K562 (cell line): Measurements from ENCODE around the gene TLE6. TPM values are rescaled to one million over a fixed set of nuclear protein-coding genes. Genes with fewer than 3 reads are reported as not detected.
A peak's percentile ranks its signal among the peaks of the same experiment; 100 is the strongest.

Experiments used
- BDP1 ChIP-seq: IDR thresholded peaks from 3 replicates; pipeline ENCODE4 v1.6.1; 2011; ENCODE audit not compliant: insufficient read length, insufficient read depth
- C11orf30 ChIP-seq: fragments of 450-650 bp; IDR thresholded peaks from 2 replicates; pipeline ENCODE4 v1.6.1; 2016; ENCODE audit warnings: low read depth, mild to moderate bottlenecking
- CBFA2T3 ChIP-seq: fragments of 450-650 bp; IDR thresholded peaks from 2 replicates; pipeline ENCODE4 v1.6.1; 2017
- DIDO1 ChIP-seq: fragments of 450-650 bp; IDR thresholded peaks from 2 replicates; pipeline ENCODE4 v1.6.1; 2016; ENCODE audit warnings: low read depth, missing biosample characterization, missing genetic modification characterization
- E2F4 ChIP-seq: sonication (generic); formaldehyde crosslinking; IDR thresholded peaks from 2 replicates; pipeline ENCODE4 v1.8.0; 2022; ENCODE audit warnings: mild to moderate bottlenecking, low read depth, missing genetic modification reagents
- GTF3C2 ChIP-seq: IDR thresholded peaks from 3 replicates; pipeline ENCODE4 v1.6.1; 2011; ENCODE audit warnings: borderline replicate concordance, mild to moderate bottlenecking, moderate library complexity; ENCODE audit not compliant: insufficient read length; ENCODE audit errors: extremely low read depth
- IRF2 ChIP-seq: sonication (generic); formaldehyde crosslinking; IDR thresholded peaks from 2 replicates; pipeline ENCODE4 v1.8.1; 2022; ENCODE audit warnings: mild to moderate bottlenecking, missing genetic modification reagents
- KAT7 ChIP-seq: sonication (generic); formaldehyde crosslinking; IDR thresholded peaks from 2 replicates; pipeline ENCODE4 v1.8.0; 2022; ENCODE audit warnings: missing genetic modification reagents, mild to moderate bottlenecking, borderline replicate concordance
- KLF6 ChIP-seq: fragments of 250-450 bp; sonication (Bioruptor Pico); IDR thresholded peaks from 2 replicates; pipeline ENCODE4 v1.4.0; 2020; ENCODE audit warnings: mild to moderate bottlenecking, moderate library complexity, borderline replicate concordance
- NONO ChIP-seq, 2 experiments: fragments of 200-400 bp in 1 of 2; fragments of 450-650 bp in 1 of 2; formaldehyde crosslinking in 1 of 2; IDR thresholded peaks; 2 replicates each; pipeline ENCODE4 v1.6.1; 2017; ENCODE audit warnings: low read depth in 2 of 2, mild to moderate bottlenecking in 2 of 2, moderate library complexity in 2 of 2, low read length in 1 of 2
- SP1 ChIP-seq: sonication (generic); formaldehyde crosslinking; IDR thresholded peaks from 2 replicates; pipeline ENCODE4 v1.8.1; 2022; ENCODE audit warnings: mild to moderate bottlenecking, missing genetic modification reagents
- TCF15 ChIP-seq: fragments of 250-450 bp; sonication (Bioruptor Pico); IDR thresholded peaks from 2 replicates; pipeline ENCODE4 v1.8.0; 2022; ENCODE audit warnings: moderate library complexity, mild to moderate bottlenecking, inconsistent platforms
- TCF7L2 ChIP-seq: fragments of 150-350 bp; IDR thresholded peaks from 2 replicates; pipeline ENCODE4 v1.6.1; 2016; ENCODE audit warnings: low read depth, mild to moderate bottlenecking, low read length, moderate library complexity
- ZBTB49 ChIP-seq: sonication (generic); formaldehyde crosslinking; IDR thresholded peaks from 2 replicates; pipeline ENCODE4 v1.8.0; 2022; ENCODE audit warnings: missing genetic modification reagents, mild to moderate bottlenecking, borderline replicate concordance
- ZNF175 ChIP-seq: fragments of 200-800 bp; sonication (Bioruptor generic); IDR thresholded peaks from 2 replicates; pipeline ENCODE4 v1.6.1; 2016; ENCODE audit warnings: low read depth, mild to moderate bottlenecking, missing genetic modification characterization, missing compliant biosample characterization
- ZNF184 ChIP-seq: sonication (generic); formaldehyde crosslinking; IDR thresholded peaks from 2 replicates; pipeline ENCODE4 v1.5.0; 2020; ENCODE audit warnings: missing genetic modification reagents
- ZNF23 ChIP-seq: fragments of 250-450 bp; sonication (Bioruptor Pico); IDR thresholded peaks from 2 replicates; pipeline ENCODE4 v1.4.0; 2020; ENCODE audit warnings: mild to moderate bottlenecking
- ZNF3 ChIP-seq: fragments of 250-450 bp; sonication (Bioruptor Pico); IDR thresholded peaks from 2 replicates; pipeline ENCODE4 v1.5.0; 2021; ENCODE audit warnings: mild to moderate bottlenecking, moderate library complexity
- polyA plus RNA-seq, 8 experiments: library from polyadenylated mRNA; depleted of rRNA in 4 of 8; stranded (reverse) in 5 of 8; unstranded in 3 of 8; fragments of >200 nt; fragmentation: Nextera tagmentation in 2 of 8; fragmentation: Illumina TruSeq in 1 of 8; extraction: Ambion mirVana in 2 of 8; extraction: Trizol in 1 of 8; gene quantifications; 2 replicates each; pipeline versions ENCODE4 v1.2.1 to v1.2.3, GENCODE V29; 2011 to 2014; ENCODE audit warnings: inconsistent platforms in 1 of 8, missing spikeins in 1 of 8
- total RNA-seq, 7 experiments: library from RNA; depleted of rRNA in 6 of 7; stranded (reverse); fragments of >200 nt in 6 of 7; fragmentation: Illumina TruSeq in 2 of 7; extraction: Trizol in 2 of 7; gene quantifications; 2 replicates each; pipeline versions ENCODE4 v1.2.1 to v1.2.3, GENCODE V29; 2011 to 2021; ENCODE audit warnings: low replicate concordance in 1 of 7
- TF ChIP-seq, protein P1 (sequence below): fragments of 450-650 bp; formaldehyde crosslinking; conservative IDR thresholded peaks from 2 replicates; pipeline ENCODE4 v1.4.0; 2022; ENCODE audit warnings: mild to moderate bottlenecking, missing genetic modification characterization

TLE6 gene
- total and polyA plus RNA-seq, 9 of the 15 experiments (the other 6 are each of a cell fraction or from before 2014, with no cell fraction given) = 1.1 to 6.1 (median 2.5) TPM

GRCh38 chr19:2944775-2945574 is 32.4 kb upstream of the TLE6 start, which contains the start of gene ZNF77 (continued):
- TF ChIP-seq TCF15 (CRISPR knock-in tag) (no peak), C11orf30 (0 out of 2 replicates have a peak, but pooled peaks have one; percentile 44), ZBTB49 (CRISPR knock-in tag) (peak; percentile 14; the same call in 1 of the 2 replicates), IRF2 (CRISPR knock-in tag) (no peak), BDP1 (no peak), ZNF3 (no peak), ZNF23 (CRISPR knock-in tag) (no peak), GTF3C2 (no peak), DIDO1 (no peak), CBFA2T3 (0 out of 2 replicates have a peak, but pooled peaks have one; percentile 7), ZNF184 (no peak), TCF7L2 (no peak), NONO (IDR thresholded peaks at IDR 0.05; ENCODE audit: low read depth in 2 of 2, low read length in 1 of 2) (peak; percentile 50 to 53; a peak in 1 of 4 replicates), KAT7 (CRISPR knock-in tag) (peak; percentile 79; the same call in 1 of the 2 replicates), SP1 (CRISPR knock-in tag) (peak; percentile 97), ZNF175 (CRISPR knock-in tag) (no peak), KLF6 (CRISPR knock-in tag) (no peak), E2F4 (CRISPR knock-in tag) (no peak)
- TF ChIP-seq, protein P1, sequence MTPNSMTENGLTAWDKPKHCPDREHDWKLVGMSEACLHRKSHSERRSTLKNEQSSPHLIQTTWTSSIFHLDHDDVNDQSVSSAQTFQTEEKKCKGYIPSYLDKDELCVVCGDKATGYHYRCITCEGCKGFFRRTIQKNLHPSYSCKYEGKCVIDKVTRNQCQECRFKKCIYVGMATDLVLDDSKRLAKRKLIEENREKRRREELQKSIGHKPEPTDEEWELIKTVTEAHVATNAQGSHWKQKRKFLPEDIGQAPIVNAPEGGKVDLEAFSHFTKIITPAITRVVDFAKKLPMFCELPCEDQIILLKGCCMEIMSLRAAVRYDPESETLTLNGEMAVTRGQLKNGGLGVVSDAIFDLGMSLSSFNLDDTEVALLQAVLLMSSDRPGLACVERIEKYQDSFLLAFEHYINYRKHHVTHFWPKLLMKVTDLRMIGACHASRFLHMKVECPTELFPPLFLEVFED (CRISPR knock-in tag) = 0 out of 2 replicates have a peak, but pooled peaks have one; percentile 8
